ENCODE measurements around the gene CENPP.

DNA sequence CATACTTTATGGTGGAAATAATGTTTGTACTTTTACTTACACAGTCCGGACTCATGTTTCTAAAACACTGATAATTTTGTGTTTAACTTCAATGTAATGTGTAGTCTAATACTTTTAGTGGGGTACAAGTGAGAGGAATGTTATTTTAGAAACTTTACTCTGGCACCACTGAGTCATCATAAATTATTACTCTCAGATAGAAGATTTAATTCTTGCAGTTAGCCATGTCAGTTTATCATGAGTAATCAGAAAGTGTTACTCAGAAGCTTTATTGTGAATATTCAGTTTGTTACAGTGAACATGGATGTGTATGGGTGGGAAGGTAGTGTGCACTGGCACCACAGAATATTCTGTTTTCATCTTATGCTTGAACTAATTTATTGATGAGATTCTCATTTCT, 58.6 kb downstream of the CENPP start:
- TF ChIP-seq, protein P1, sequence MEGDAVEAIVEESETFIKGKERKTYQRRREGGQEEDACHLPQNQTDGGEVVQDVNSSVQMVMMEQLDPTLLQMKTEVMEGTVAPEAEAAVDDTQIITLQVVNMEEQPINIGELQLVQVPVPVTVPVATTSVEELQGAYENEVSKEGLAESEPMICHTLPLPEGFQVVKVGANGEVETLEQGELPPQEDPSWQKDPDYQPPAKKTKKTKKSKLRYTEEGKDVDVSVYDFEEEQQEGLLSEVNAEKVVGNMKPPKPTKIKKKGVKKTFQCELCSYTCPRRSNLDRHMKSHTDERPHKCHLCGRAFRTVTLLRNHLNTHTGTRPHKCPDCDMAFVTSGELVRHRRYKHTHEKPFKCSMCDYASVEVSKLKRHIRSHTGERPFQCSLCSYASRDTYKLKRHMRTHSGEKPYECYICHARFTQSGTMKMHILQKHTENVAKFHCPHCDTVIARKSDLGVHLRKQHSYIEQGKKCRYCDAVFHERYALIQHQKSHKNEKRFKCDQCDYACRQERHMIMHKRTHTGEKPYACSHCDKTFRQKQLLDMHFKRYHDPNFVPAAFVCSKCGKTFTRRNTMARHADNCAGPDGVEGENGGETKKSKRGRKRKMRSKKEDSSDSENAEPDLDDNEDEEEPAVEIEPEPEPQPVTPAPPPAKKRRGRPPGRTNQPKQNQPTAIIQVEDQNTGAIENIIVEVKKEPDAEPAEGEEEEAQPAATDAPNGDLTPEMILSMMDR (IDR thresholded peaks at IDR 0.05; ENCODE audit: low read depth, low read length), result no peak
- no peak for TF ChIP-seq EZH2phosphoT487 (IDR thresholded peaks at IDR 0.05; ENCODE audit: low read depth)
